HUES6 (cell line): Measurements from ENCODE around the gene FGF22.
"Not testable (repeated sequence)": the region's sequence is repeated elsewhere in the genome, so short reads cannot be mapped to it uniquely, and the experiment has no call there.

ENCODE experiments used
- H3K27ac ChIP-seq: 2 replicates; pipeline ENCODE4 v1.7.0; 2013; ENCODE audit warnings: low read depth, mild to moderate bottlenecking, low read length, inconsistent platforms
- H3K27me3 ChIP-seq: 2 replicates; pipeline ENCODE4 v1.6.1; 2013; ENCODE audit warnings: low read length; ENCODE audit not compliant: control insufficient read depth, insufficient read depth
- H3K36me3 ChIP-seq: 2 replicates; pipeline ENCODE4 v1.6.1; 2013; ENCODE audit warnings: low read length; ENCODE audit not compliant: control insufficient read depth, insufficient read depth
- H3K4me1 ChIP-seq: 2 replicates; pipeline ENCODE4 v1.6.1; 2013; ENCODE audit warnings: low read length; ENCODE audit not compliant: control insufficient read depth, insufficient read depth
- H3K4me3 ChIP-seq: 2 replicates; pipeline ENCODE4 v1.5.1; 2013; ENCODE audit warnings: low read depth, low read length
- H3K9ac ChIP-seq: one replicate; pipeline ENCODE4 v1.6.1; 2013; ENCODE audit warnings: mild to moderate bottlenecking, low read length
- H3K9me3 ChIP-seq: 2 replicates; pipeline ENCODE4 v1.6.1; 2013; ENCODE audit warnings: low read depth, low read length; ENCODE audit not compliant: control insufficient read depth, insufficient read depth

Gene FGF22

DNA sequence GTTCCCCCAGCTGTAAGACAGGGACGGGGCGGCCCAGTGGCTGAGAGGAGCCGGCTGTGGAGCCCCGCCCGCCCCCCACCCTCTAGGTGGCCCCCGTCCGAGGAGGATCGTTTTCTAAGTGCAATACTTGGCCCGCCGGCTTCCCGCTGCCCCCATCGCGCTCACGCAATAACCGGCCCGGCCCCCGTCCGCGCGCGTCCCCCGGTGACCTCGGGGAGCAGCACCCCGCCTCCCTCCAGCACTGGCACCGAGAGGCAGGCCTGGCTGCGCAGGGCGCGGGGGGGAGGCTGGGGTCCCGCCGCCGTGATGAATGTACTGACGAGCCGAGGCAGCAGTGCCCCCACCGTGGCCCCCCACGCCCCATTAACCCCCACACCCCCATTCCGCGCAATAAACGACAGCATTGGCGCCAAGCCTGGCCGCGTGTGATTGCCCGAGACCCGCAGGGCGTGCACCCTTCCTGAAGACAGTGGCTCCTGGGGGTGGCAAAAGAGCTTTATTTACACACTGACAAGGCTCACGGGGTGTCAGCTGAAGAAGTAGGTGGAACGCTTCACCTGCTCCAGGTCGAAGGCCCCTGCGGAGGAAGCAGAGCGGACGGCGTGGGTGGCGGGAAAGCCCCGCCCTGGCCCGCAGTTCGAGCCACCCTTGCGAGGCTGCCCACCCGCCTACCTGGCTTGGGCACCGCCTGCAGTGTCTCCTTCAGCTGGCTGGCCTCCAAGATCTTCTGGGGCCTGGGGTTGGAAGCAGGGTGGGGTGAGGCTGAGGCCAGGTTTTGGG lies 22.7 kb upstream of the FGF22 start:
- Histone ChIP-seq H3K9me3 (no peaks in the 10 kb centered on the region), H3K27me3 (no peaks in the 10 kb centered on the region), H3K4me1 (no peaks in the 10 kb centered on the region), H3K27ac (no peak overlapping the region), H3K9ac (no peak overlapping the region), H3K36me3 (peaks cover 55% of the 10 kb centered on the region), H3K4me3 (no peak overlapping the region)

- Histone ChIP-seq H3K4me1 (no peaks in the 10 kb centered on the region), H3K36me3 (peaks cover 63% of the 10 kb centered on the region), H3K9ac (no peak overlapping the region), H3K4me3 (no peak overlapping the region), H3K9me3 (no peaks in the 10 kb centered on the region), H3K27ac (no peak overlapping the region), H3K27me3 (no peaks in the 10 kb centered on the region)
Observed at GRCh38 chr19:617551-618246, 22.0 kb upstream of the FGF22 start.

- peaks cover 68% of the 10 kb centered on the region for H3K36me3 ChIP-seq
- no peak overlapping the region for H3K4me3 ChIP-seq
- no peak overlapping the region for H3K9ac ChIP-seq
- H3K27ac ChIP-seq: no peak overlapping the region
- no peaks in the 10 kb centered on the region for H3K27me3 ChIP-seq
- H3K4me1 ChIP-seq: no peaks in the 10 kb centered on the region
- H3K9me3 ChIP-seq: no peaks in the 10 kb centered on the region
Observed at GRCh38 chr19:618247-618619, 21.4 kb upstream of the FGF22 start.

- no peak overlapping the region for H3K4me3 ChIP-seq
- no peaks in the 10 kb centered on the region for H3K9me3 ChIP-seq
- H3K9ac ChIP-seq: no peak overlapping the region
- peaks cover 74% of the 10 kb centered on the region for H3K36me3 ChIP-seq
- no peaks in the 10 kb centered on the region for H3K27me3 ChIP-seq
- H3K27ac ChIP-seq: no peak overlapping the region
- no peaks in the 10 kb centered on the region for H3K4me1 ChIP-seq
Observed at GRCh38 chr19:618674-619285, 20.9 kb upstream of the FGF22 start.

DNA sequence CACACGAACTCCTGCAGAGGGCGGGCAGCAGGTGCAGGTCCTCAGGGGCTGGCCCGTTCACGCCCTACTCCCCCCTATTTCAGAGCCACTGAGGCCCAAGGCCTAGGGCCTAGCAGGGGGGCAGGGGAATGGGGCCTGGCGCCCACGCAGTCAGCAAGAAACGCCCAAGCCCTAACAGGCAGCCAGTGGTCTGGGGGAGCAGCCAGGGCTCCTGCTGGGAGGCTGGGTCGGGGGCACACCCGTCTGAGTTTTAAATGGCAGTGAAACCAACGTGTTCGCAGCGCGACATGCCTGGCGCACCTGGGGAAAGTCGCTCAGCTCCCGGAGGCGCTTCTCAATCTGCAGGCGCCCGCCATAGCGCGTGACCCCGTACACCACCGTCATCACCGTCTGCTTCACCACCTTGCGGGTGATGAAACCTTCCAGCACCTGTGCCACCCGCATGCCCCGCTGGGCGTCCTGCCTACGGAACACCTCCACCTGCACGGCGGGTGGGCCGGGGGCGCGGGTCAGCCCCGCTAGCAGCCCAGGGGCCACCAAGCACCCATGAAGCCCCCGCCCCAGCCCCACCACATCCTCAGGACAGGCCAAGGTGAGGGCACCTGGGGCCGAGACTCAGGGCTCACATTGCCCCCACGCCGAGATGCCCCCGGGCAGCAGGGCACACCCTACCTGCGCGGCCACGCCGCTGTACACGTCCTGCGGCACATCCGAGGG lies 20.2 kb upstream of the FGF22 start:
- Histone ChIP-seq H3K27ac (no peak overlapping the region), H3K36me3 (peaks cover 73% of the 10 kb centered on the region)

GRCh38 chr19:620166-620862 lies 19.4 kb upstream of the FGF22 start:
- no peaks in the 10 kb centered on the region for H3K9me3 ChIP-seq
- no peak overlapping the region for H3K9ac ChIP-seq
- H3K27me3 ChIP-seq: no peaks in the 10 kb centered on the region
- H3K27ac ChIP-seq: no peak overlapping the region
- H3K4me3 ChIP-seq: no peak overlapping the region
- H3K36me3 ChIP-seq: peaks cover 75% of the 10 kb centered on the region
- H3K4me1 ChIP-seq: no peaks in the 10 kb centered on the region

More for the DNA sequence above, 20.2 kb upstream of the FGF22 start:
- no peaks in the 10 kb centered on the region for H3K9me3 ChIP-seq
- H3K4me3 ChIP-seq: no peak overlapping the region
- no peaks in the 10 kb centered on the region for H3K4me1 ChIP-seq
- H3K27me3 ChIP-seq: no peaks in the 10 kb centered on the region
- H3K9ac ChIP-seq: no peak overlapping the region

GRCh38 chr19:621191-621590 lies 18.5 kb upstream of the FGF22 start:
- not testable (repeated sequence) for H3K4me3 ChIP-seq, H3K9ac ChIP-seq, H3K27me3 ChIP-seq, H3K9me3 ChIP-seq, H3K27ac ChIP-seq, H3K4me1 ChIP-seq
- H3K36me3 ChIP-seq: peaks cover 75% of the 10 kb centered on the region

GRCh38 chr19:621819-622218 lies 17.9 kb upstream of the FGF22 start:
- H3K36me3 ChIP-seq: peaks cover 75% of the 10 kb centered on the region
- H3K4me3 ChIP-seq: no peak overlapping the region
- no peaks in the 10 kb centered on the region for H3K27me3 ChIP-seq
- no peaks in the 10 kb centered on the region for H3K9me3 ChIP-seq
- H3K9ac ChIP-seq: no peak overlapping the region
- no peaks in the 10 kb centered on the region for H3K4me1 ChIP-seq
- no peak overlapping the region for H3K27ac ChIP-seq

- no peak overlapping the region for H3K4me3 ChIP-seq
- H3K4me1 ChIP-seq: no peaks in the 10 kb centered on the region
- no peak overlapping the region for H3K27ac ChIP-seq
- H3K27me3 ChIP-seq: no peaks in the 10 kb centered on the region
- H3K9me3 ChIP-seq: no peaks in the 10 kb centered on the region
- peaks cover 72% of the 10 kb centered on the region for H3K36me3 ChIP-seq
- no peak overlapping the region for H3K9ac ChIP-seq
Observed at GRCh38 chr19:622666-623065, 17.0 kb upstream of the FGF22 start.

DNA sequence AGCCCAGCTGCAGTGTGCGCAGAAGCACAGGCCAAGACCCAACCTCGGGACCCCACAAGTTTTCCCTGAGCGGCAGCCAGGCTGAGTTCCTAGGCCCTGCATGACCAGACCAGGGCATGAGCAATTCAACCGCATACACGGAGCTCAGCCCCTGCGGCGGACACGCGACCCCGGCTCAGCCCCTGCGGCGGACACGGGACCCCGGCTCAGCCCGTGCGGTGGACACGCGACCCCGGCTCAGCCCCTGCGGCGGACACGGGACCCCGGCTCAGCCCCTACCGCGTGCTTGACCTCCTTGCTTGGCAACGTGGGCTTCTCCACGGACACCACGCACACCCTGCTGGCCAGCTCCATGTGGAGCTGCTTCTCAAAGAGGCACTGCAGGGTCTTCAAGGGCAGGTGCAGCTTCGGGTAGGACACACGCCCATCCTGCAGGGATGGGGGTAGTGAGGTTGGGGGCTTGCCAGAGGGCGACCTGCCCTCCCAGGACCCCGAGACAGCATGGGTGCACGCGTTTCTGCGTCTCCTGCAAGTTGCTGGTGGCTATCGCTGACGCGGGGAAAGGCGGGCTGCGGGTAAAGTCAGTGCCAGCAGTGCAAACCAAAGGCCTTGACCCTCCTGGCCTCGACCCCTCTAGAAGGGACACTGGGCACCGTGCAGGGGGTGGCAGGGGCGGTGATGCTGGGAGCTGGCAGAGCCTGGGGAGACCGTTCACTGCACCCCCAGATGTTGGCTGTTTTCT lies 16.3 kb upstream of the FGF22 start:
- H3K36me3 ChIP-seq: peaks cover 71% of the 10 kb centered on the region
- H3K4me1 ChIP-seq: no peaks in the 10 kb centered on the region
- H3K4me3 ChIP-seq: no peak overlapping the region
- no peak overlapping the region for H3K27ac ChIP-seq
- H3K9me3 ChIP-seq: no peaks in the 10 kb centered on the region
- H3K27me3 ChIP-seq: no peaks in the 10 kb centered on the region
- H3K9ac ChIP-seq: no peak overlapping the region
